Measurements from ENCODE around the gene TIPRL.
A peak's percentile ranks its signal among the peaks of the same experiment; 100 is the strongest.

DNA sequence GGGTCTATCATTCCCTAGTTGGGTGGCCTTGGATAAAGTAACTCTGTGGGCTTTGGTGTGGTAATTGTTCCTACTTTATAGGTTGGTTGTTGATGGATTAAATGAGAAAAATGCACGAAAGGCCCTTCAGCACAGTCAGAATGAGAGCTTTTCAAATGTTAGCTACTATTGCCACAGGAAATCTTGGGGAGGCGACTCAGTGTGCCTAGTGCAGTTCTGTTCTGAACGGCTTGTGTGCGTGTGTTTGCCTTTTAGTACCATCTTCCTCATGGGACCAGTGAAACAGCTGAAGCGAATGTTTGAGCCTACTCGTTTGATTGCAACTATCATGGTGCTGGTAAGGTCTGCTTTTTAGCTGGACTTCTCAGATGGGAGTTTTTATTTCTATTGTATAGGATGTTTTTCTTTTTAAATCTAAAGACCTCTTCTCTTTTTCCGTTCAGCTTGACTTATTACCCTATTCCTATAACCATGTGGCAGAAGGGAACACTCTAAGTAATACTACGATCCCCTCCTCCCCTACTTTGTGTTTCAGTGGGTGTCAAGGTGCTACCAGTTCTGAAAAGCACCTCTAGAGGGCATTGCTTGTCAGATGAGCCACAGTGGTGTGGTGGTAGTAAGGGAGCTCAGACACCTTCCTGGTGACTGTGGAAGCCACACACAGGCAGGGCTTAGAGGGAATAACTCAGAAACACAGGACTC is 56.2 kb downstream of the TIPRL start:
- TF ChIP-seq POLR2AphosphoS5 (IDR thresholded peaks at IDR 0.05) (no peak), CTCF (IDR thresholded peaks at IDR 0.05) (peak; percentile 33 to 49 (median 47))

Measured in transverse colon (tissue), 4 donors.